Measurements from ENCODE around the gene SLC29A4. TPM values are rescaled to one million over a fixed set of nuclear protein-coding genes. Genes with fewer than 3 reads are reported as not detected.

The SLC29A4 gene
- total and polyA plus RNA-seq, 2 of the 8 experiments (the other 6 are each of a cell fraction or from before 2014, with no cell fraction given) = 6.9 to 15.1 TPM

DNA sequence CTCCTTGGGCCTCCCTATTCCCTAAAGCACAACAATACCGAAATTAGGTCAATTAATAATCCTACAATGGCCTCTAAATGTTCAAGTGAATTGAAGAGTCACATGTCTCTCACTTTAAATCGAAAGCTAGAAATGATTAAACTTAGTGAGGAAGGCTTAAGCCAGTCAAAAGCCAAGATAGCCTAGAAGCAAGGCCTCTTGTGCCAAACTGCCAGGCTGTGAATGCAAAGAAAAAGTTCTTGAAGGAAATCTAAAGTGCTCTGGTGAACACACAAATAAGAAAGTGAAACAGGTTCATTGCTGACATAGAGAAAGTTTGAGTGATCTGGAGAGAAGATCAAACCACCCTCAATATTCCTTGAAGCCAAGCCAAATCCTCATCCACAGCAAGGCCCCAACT is 57.2 kb downstream of the SLC29A4 start (continued):
- TF ChIP-seq KDM1A (IDR thresholded peaks at IDR 0.05; ENCODE audit: borderline replicate concordance, low read length) (no peak), ASH2L (IDR thresholded peaks at IDR 0.05; ENCODE audit: low read length) (no peak), GABPA (IDR thresholded peaks at IDR 0.05; ENCODE audit: borderline replicate concordance, insufficient read depth, low read length) (no peak), CREB1 (IDR thresholded peaks at IDR 0.05) (no peak), SP1 (IDR thresholded peaks at IDR 0.05; ENCODE audit: low read depth, low read length) (no peak)
- TF ChIP-seq, protein P1, sequence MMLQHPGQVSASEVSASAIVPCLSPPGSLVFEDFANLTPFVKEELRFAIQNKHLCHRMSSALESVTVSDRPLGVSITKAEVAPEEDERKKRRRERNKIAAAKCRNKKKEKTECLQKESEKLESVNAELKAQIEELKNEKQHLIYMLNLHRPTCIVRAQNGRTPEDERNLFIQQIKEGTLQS (IDR thresholded peaks at IDR 0.05; ENCODE audit: insufficient read depth, low read depth, low read length) = no peak
- TF ChIP-seq, protein P2, sequence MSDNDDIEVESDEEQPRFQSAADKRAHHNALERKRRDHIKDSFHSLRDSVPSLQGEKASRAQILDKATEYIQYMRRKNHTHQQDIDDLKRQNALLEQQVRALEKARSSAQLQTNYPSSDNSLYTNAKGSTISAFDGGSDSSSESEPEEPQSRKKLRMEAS (IDR thresholded peaks at IDR 0.05) = no peak
